Ovary (tissue), 1 donor: ENCODE results near the gene APBB1IP.
"Not testable (repeated sequence)": the region's sequence is repeated elsewhere in the genome, so short reads cannot be mapped to it uniquely, and the experiment has no call there.

Experiments used
- EP300 ChIP-seq: sonication (generic); formaldehyde crosslinking; IDR thresholded peaks from one replicate; pipeline ENCODE4 v1.6.1; 2017; ENCODE audit warnings: antibody characterized with exemption
- POLR2A ChIP-seq: fragments of 450-650 bp; IDR thresholded peaks from one replicate; pipeline ENCODE4 v1.6.1; 2017; ENCODE audit warnings: antibody characterized with exemption, mild to moderate bottlenecking, moderate library complexity

GRCh38 chr10:26504429-26504828 is 66.3 kb downstream of the APBB1IP start:
- not testable (repeated sequence) for TF ChIP-seq EP300, POLR2A
